Measurements from ENCODE around the gene TOR4A.

TOR4A gene

GRCh38 chr9:137273611-137274320 is 3.8 kb upstream of the TOR4A start:
- FAIRE-seq: no peak

GRCh38 chr9:137275203-137275587 is 2.3 kb upstream of the TOR4A start:
- FAIRE-seq: no peak

DNA sequence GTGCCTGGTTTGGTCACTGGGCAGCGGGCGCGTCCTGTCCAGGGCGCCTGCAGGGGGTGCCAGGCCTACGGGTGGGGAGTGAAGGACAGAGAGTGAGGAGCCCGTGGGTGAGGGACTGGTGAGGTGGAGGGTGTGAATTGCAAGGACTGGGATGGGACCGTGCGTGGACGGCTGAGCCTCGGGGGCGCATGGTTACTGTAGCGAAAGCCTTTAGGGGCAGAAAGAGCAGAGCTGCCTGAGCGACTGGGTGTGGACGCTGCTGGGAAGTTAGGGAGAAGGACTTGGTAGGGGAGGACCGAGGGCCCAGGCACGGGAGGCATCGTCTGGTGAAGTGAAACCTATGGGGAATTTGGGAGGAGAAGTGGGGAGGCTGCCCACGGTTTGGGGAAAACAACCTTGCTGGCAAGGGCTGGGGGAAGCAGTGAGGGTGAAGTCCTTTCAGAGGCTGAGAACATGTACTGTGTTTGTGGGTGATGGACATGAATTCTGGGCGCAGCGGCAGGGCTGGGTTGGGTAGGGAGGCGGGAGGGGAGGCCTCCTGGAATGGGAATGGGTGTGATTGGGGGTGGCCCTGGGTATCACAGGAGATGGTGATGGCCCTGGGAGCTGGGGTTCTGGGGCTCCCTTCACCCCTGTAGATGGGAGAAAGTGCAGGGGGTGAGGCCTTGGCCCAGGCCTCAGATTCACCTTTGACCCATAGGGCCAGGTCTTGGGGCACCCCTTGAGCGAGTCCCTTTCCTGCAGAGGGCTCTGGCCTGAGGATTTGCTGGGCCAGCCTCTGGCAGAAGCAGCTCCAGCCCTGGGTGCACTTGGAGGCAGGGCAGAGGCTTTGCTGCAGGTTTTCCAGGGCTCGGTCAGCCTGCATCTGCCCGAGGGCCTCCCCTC is 1.7 kb upstream of the TOR4A start:
- FAIRE-seq: no peak

DNA sequence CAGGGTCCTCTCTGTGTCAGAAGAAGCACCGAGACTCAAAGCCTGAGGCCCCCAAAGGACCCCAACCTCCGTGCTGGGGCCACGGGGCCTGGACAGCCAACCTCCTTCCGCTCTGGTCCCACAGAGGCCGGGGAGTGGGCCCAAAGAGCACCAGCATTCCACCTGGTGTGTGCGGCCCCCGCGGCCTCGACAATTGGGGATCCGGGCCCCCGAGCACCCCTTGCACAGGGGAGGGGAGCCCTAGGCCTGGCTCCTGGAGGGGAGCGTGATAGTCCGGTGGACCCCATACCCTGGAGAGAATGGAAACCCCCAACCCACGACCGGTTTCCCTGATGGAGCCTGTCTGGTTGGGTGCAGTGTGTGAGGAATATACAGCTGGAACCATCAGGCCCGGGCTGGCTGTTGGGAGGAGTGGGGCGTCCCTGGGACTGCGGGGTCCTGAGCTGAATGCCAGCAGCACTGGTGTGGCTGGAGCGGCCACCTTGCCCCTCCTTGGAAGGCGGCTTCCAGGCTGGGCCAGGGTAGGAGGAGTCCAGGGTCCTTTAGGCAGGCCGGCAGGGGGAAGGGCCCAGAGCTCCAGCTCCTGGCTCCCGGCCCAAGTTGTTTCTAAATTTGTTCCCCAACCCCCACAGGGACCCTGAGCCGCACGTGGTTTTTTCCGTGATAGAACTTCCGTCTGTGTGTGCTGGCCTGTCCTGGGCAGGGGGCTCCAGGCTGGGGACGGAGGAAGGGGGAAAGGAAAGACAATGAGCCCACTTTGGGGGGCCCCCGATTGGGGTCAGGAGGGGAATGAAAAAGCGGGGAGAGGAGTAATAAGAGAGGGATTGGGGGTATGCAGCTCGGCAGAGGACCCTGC is 825 bp upstream of the TOR4A start:
- FAIRE-seq: no peak

- FAIRE-seq: no peak
Measured at GRCh38 chr9:137278061-137278701, 655 bp downstream of the TOR4A start.

- no peak for FAIRE-seq
Measured at GRCh38 chr9:137278721-137279711, 1.5 kb downstream of the TOR4A start.

- no peak for FAIRE-seq
Measured at GRCh38 chr9:137279741-137280473, 2.4 kb downstream of the TOR4A start.

GRCh38 chr9:137280474-137281344 is 3.2 kb downstream of the TOR4A start:
- no peak for FAIRE-seq

DNA sequence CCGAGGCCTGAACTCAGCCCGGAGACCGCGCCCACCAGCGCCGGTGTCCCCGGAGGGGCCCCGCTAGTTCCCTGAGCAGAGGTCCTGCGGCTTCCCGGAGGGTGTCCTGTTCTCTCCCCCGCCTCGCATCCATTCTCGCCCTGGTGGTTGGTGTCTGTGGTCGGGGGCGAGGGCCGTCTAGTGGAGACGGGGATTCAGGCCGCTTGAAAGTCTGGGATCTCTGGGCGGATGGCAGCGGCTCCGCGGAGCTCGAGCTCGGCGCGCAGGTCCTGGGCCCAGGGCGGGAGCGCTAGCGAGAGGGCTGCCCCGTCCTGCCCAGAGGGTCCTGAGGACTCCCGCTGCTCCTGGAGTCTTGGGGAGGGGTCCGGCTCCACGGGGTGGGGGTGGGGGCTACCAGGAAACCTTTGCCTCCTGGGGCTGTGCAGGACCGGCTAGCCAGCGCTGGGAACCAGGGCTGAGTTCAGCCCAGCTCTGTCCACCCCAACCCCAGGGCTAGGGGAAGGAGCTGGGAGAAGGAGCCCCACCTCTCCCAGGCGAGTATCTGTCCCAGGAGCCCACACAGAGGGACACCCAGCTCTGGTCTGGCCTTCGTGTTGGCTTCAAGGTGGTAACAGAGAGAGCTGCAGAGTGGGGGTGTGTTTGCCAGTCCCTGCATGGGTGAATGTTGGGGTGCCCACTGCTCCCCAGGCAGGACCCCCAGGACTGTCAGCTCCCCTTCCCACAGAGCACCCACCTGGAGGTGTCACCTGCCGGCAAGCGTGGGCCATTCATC is 4.0 kb downstream of the TOR4A start:
- FAIRE-seq: no peak

- FAIRE-seq: no peak
Measured at GRCh38 chr9:137286975-137287383, 9.5 kb downstream of the TOR4A start.

DNA sequence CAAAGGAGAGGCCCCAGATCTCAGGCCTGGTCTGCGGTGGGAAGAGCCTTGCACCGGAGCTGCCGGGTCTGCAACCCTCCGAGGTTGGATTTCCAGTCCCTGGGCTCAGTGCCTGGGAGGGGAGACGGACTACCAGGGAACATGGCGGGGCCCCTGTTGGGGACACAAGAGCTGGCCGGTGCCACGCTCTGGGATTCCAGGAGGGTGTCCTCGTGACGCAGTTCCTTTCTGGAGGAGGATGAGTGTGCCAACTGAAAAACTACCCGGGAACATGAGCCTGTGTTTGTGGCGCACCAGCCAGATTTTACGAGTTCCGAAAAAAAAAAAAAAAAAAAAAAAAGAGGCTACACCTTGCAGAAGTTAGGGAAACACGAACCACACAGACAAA is 15.6 kb downstream of the TOR4A start:
- no peak for FAIRE-seq

- no peak for FAIRE-seq
Measured at GRCh38 chr9:137293482-137294090, 16.1 kb downstream of the TOR4A start.

GRCh38 chr9:137294091-137294680 is 16.7 kb downstream of the TOR4A start:
- no peak for FAIRE-seq

DNA sequence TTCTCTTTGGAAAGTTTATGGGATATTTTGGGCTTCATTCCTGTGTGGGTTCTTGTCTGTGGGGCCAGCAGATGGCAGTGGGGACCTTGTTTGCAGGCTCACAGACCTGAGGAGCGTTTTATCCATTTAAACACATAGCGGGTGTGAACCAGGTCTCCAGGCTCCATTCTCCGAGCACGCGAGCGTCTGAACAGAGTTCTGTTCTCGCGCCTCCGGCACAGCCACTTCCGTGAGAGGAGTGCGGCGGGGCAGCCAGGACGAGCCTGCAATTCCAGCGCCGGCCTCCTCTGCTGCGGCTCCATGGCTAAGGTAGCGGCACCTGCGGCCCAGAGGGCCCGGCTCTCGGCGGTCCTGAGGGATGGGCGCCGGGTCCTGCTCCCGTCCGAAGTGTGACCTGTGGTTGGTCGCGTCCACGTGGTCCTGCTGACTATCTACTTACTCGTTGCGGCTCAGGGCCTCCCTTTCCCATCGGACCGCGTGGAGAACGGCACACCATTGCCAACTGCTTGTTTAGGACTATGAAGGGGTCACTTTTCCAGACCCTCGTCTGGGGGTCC is 17.2 kb downstream of the TOR4A start:
- FAIRE-seq: no peak

DNA sequence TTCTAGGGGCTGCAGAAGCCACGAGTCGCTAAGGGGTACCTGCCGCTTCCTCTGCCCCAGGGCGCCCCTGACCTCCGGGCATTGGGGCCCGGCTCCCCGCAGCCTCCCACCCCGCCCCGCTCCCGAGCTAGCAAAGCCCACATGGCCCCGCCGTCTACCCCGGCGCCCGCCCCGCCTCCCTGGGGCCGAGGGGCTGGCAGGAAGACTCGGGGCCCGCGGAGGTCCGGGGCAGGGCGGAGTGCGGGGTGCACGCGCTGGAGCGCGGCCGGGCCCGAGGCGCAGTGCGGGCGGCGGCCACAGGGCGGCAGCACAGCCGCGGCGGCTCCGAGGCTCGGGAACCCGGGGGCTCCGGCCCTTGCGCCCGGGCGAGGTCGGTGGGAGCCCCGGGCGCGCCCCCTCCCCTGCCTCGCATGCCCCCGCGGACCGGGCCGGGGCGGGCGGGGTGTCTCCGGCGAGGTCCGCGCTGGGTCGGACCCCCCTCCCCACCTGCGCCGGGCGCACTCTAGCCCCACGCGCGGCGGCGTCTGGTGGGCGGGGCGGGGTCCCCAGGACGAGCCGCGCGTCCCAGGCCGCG is 17.8 kb downstream of the TOR4A start:
- no peak for FAIRE-seq

GRCh38 chr9:137295849-137296669 is 18.5 kb downstream of the TOR4A start:
- FAIRE-seq: no peak
